ENCODE results near the gene ATP5F1D. TPM values are rescaled to one million over a fixed set of nuclear protein-coding genes. Genes with fewer than 3 reads are reported as not detected.

The ATP5F1D gene
- total and polyA plus RNA-seq, 2 of the 13 experiments (the other 11 are each of a cell fraction or from before 2014, with no cell fraction given): 39.4 to 78.7 TPM

GRCh38 chr19:1251330-1252220 is 10.0 kb downstream of the ATP5F1D start (continued):
- TF ChIP-seq ZNF383 (CRISPR knock-in tag; IDR thresholded peaks at IDR 0.05; ENCODE audit: borderline replicate concordance) (no peak), ZNF17 (CRISPR knock-in tag; IDR thresholded peaks at IDR 0.05) (no peak), CREM (IDR thresholded peaks at IDR 0.05) (no peak), CREM (CRISPR knock-in tag; IDR thresholded peaks at IDR 0.05) (no peak), KDM1A (CRISPR knock-in tag; IDR thresholded peaks at IDR 0.05) (no peak), NFYB (CRISPR knock-in tag; IDR thresholded peaks at IDR 0.05) (no peak), ZEB1 (IDR thresholded peaks at IDR 0.05; ENCODE audit: insufficient replicate concordance, low read depth) (peak; percentile 28), FOXC1 (CRISPR knock-in tag; IDR thresholded peaks at IDR 0.05; ENCODE audit: borderline replicate concordance) (peak; percentile 19; the same call in 1 of the 2 replicates), SNAPC5 (CRISPR knock-in tag; IDR thresholded peaks at IDR 0.05; ENCODE audit: borderline replicate concordance) (no peak), DNMT3B (CRISPR knock-in tag; conservative IDR thresholded peaks at IDR 0.05) (no peak), ZNF549 (CRISPR knock-in tag; IDR thresholded peaks at IDR 0.05) (no peak), IKZF1 (IDR thresholded peaks at IDR 0.05) (no peak), ARID2 (CRISPR knock-in tag; IDR thresholded peaks at IDR 0.05; ENCODE audit: borderline replicate concordance) (no peak), ZNF335 (CRISPR knock-in tag; IDR thresholded peaks at IDR 0.05) (no peak), HNRNPUL1 (IDR thresholded peaks at IDR 0.05; ENCODE audit: low read depth, low read length) (no peak), RFX1 (IDR thresholded peaks at IDR 0.05) (no peak), ZNF770 (CRISPR knock-in tag; IDR thresholded peaks at IDR 0.05) (no peak), ZNF563 (CRISPR knock-in tag; IDR thresholded peaks at IDR 0.05) (0 out of 2 replicates have a peak, but pooled peaks have one; percentile 45), ZNF547 (CRISPR knock-in tag; IDR thresholded peaks at IDR 0.05) (no peak), ZNF713 (CRISPR knock-in tag; IDR thresholded peaks at IDR 0.05) (no peak), DDIT3 (CRISPR knock-in tag; IDR thresholded peaks at IDR 0.05) (no peak), RBM22 (optimal IDR thresholded peaks at IDR 0.05; ENCODE audit: low read length) (peak; percentile 94), E2F1 (CRISPR knock-in tag; IDR thresholded peaks at IDR 0.05) (no peak), ZNF282 (IDR thresholded peaks at IDR 0.05; ENCODE audit: partially characterized antibody) (no peak), ZNF552 (CRISPR knock-in tag; IDR thresholded peaks at IDR 0.05; ENCODE audit: borderline replicate concordance) (no peak), TARDBP (CRISPR knock-in tag; IDR thresholded peaks at IDR 0.05) (peak; percentile 42; the same call in 1 of the 2 replicates), SP4 (CRISPR knock-in tag; IDR thresholded peaks at IDR 0.05) (no peak; the same call in 1 of the 2 replicates), GTF3A (CRISPR knock-in tag; conservative IDR thresholded peaks at IDR 0.05) (no peak), KAT7 (CRISPR knock-in tag; IDR thresholded peaks at IDR 0.05; ENCODE audit: borderline replicate concordance) (0 out of 2 replicates have a peak, but pooled peaks have one; percentile 39), FOXO1 (CRISPR knock-in tag; IDR thresholded peaks at IDR 0.05) (no peak; the same call in 1 of the 2 replicates)

All from HepG2 (cell line).